ENCODE data around the gene MX1. TPM values are rescaled to one million over a fixed set of nuclear protein-coding genes. Genes with fewer than 3 reads are reported as not detected.

The MX1 gene
- total RNA-seq, 4 donors from 2014 or later: 35.4 to 62.6 (median 51.5) TPM

DNA sequence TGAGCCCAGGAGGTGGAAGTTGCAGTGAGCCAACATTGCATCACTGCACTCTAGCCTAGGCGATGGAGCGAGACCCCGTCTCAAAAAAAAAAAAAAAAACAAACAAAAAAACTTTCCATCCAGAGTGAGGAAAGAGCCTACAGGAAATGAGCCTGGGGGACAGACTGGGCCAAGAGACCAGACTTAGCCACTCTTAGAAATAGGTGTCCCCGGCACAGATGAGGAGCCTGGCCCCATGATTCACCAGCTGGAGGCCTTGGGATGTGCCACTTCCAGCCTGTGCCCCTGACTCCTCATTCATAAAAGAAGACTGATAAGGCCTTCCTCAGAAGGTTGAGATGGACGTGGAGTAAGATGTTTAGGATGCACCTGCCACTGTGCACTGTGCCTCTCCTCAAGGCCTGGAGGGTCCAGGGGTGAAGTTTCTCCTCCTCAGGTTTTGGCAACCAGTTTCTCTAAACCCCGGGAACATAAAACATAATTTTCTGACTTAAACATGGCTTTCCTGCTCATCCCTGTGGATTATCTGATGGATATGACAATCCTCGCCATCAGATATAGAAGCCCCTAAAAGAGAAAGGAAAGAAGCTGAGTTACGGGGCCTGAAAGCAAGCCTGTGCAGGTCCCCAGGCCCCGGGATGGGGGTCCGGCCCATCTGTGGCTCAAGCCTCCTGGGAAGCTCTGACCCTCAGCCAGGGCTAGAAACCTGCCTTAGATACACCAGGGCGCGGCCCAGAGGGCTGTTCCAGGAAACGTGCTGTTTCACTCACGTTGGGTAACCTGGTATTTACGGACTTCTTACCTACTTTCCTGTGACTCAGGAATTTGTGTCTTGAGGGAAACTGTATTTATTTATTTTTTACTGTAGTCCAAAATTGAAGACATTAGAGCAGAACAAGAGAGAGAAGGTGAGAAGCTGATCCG is 26.0 kb downstream of the MX1 start:
- intact Hi-C loops (cut with DNase I): loop anchor here (10.0 kb wide), 1 partner anchor 77 kb away; no protein-coding TSS in a partner anchor
- Histone ChIP-seq H3K4me3 (replicated peaks in 1 of 3) (no peak overlapping the region), H3K27ac (no peak overlapping the region), H3K9me3 (no peaks in the 10 kb centered on the region), H3K27me3 (no peaks in the 10 kb centered on the region), H3K36me3 (peaks cover 7 to 14% of the 10 kb centered on the region in 2 donors), H3K4me1 (no peaks in the 10 kb centered on the region)
- no peak for TF ChIP-seq POLR2A (IDR thresholded peaks at IDR 0.05)
- TF ChIP-seq, protein P1, sequence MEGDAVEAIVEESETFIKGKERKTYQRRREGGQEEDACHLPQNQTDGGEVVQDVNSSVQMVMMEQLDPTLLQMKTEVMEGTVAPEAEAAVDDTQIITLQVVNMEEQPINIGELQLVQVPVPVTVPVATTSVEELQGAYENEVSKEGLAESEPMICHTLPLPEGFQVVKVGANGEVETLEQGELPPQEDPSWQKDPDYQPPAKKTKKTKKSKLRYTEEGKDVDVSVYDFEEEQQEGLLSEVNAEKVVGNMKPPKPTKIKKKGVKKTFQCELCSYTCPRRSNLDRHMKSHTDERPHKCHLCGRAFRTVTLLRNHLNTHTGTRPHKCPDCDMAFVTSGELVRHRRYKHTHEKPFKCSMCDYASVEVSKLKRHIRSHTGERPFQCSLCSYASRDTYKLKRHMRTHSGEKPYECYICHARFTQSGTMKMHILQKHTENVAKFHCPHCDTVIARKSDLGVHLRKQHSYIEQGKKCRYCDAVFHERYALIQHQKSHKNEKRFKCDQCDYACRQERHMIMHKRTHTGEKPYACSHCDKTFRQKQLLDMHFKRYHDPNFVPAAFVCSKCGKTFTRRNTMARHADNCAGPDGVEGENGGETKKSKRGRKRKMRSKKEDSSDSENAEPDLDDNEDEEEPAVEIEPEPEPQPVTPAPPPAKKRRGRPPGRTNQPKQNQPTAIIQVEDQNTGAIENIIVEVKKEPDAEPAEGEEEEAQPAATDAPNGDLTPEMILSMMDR (IDR thresholded peaks at IDR 0.05): no peak
- DNase-seq: no peak
- 81 to 90% methylated on average over 16 of the region's 16 CpGs for WGBS, 2 donors

DNA sequence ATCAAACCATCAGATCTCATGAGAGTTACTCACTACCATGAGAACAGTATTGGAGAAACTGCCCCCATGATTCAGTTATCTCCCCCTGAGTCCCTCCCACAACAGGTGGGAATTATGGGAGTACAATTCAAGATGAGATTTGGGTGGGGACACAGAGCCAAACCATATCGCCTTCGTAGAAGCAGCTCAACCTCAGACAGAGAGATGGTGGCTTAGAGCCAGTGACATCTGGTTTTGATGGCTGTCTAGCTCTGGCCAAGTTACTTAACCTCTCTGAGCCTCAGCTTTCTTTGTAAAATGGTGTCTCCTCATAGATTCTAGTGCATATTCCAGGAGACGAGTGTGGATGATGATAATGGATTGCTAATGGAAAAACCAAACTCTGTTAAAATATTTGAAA is 27.2 kb downstream of the MX1 start:
- no peak overlapping the region for H3K27ac ChIP-seq
- intact Hi-C loops (cut with DNase I): loop anchor here (10.0 kb wide), 1 partner anchor 78 kb away; no protein-coding TSS in a partner anchor
- H3K9me3 ChIP-seq: no peaks in the 10 kb centered on the region
- peaks cover 0 to 4% of the 10 kb centered on the region in 2 donors for H3K36me3 ChIP-seq
- no peaks in the 10 kb centered on the region for H3K27me3 ChIP-seq
- no peak for DNase-seq
- no peak overlapping the region for H3K4me3 ChIP-seq (replicated peaks in 1 of 3)
- WGBS, 2 donors: 91 to 92% methylated on average over 3 of the region's 3 CpGs
- TF ChIP-seq, protein P1 (IDR thresholded peaks at IDR 0.05): no peak
- TF ChIP-seq POLR2A (IDR thresholded peaks at IDR 0.05): no peak
- no peaks in the 10 kb centered on the region for H3K4me1 ChIP-seq

DNA sequence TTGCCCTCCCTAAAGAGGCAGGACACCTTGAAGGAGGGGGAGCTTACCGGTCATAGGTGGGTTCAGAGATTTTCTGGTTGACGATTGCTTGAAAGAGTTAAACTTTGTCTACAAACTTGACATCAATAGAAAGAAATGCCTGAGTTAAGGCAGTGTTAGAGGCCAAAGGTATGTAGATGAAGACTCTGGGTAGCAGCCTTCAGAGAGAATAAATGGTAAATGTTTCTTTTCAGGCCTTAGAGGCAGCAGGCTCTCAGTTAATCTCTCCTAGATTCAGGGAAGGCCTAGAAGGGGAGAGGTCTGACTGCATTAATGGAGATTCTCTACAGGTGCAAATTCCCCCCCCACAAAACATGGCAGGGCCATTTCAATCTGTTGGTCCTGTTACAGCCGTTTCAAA is 27.7 kb downstream of the MX1 start:
- intact Hi-C loops (cut with DNase I): loop anchor here (10.0 kb wide), 1 partner anchor 79 kb away; no protein-coding TSS in a partner anchor
- 63 to 73% methylated on average over 3 of the region's 3 CpGs for WGBS, 2 donors

DNA sequence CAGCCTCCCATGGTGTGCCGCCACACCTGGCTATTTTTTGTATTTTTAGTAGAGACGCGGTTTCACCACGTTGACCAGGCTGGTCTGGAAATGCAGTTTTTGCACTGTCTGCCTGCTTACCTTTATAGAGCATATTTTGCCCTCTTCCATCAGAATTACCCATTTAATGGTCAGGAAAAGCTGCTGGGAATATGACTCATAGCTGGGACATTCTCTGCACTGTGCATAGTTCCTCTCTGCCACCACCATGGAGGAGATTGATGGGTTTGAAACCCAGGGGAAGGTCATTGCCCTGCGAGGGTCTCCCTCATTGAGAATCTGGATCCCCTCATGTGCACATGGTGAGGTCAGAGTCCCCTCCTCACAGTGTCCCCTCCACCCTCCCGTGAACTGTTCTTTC is 32.1 kb downstream of the MX1 start:
- WGBS, 2 donors: 93 to 94% methylated on average over 6 of the region's 6 CpGs
- H3K27me3 ChIP-seq: no peaks in the 10 kb centered on the region
- H3K4me1 ChIP-seq: peaks cover 12 to 20% of the 10 kb centered on the region in 2 donors
- no peak for TF ChIP-seq POLR2A (IDR thresholded peaks at IDR 0.05)
- TF ChIP-seq, protein P1 (IDR thresholded peaks at IDR 0.05): no peak
- H3K9me3 ChIP-seq: no peaks in the 10 kb centered on the region
- H3K4me3 ChIP-seq (replicated peaks in 1 of 3): no peak overlapping the region
- H3K36me3 ChIP-seq: peaks cover 4 to 7% of the 10 kb centered on the region in 2 donors
- intact Hi-C loops (cut with DNase I): loop anchor here (10.0 kb wide), 1 partner anchor 83 kb away; no protein-coding TSS in a partner anchor
- no peak overlapping the region for H3K27ac ChIP-seq
- DNase-seq: no peak

More for the DNA sequence above, 27.7 kb downstream of the MX1 start:
- Histone ChIP-seq H3K9me3 (no peaks in the 10 kb centered on the region), H3K4me3 (replicated peaks in 1 of 3) (no peak overlapping the region), H3K4me1 (no peaks in the 10 kb centered on the region), H3K36me3 (peaks cover 4 to 7% of the 10 kb centered on the region in 2 donors), H3K27ac (no peak overlapping the region), H3K27me3 (no peaks in the 10 kb centered on the region)
- TF ChIP-seq, protein P1 (IDR thresholded peaks at IDR 0.05): no peak
- no peak for DNase-seq

DNA sequence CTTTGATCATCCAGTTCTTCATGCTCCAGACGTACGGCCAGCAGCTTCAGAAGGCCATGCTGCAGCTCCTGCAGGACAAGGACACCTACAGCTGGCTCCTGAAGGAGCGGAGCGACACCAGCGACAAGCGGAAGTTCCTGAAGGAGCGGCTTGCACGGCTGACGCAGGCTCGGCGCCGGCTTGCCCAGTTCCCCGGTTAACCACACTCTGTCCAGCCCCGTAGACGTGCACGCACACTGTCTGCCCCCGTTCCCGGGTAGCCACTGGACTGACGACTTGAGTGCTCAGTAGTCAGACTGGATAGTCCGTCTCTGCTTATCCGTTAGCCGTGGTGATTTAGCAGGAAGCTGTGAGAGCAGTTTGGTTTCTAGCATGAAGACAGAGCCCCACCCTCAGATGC is 32.5 kb downstream of the MX1 start:
- Histone ChIP-seq H3K4me3 (replicated peaks in 1 of 3) (no peak overlapping the region), H3K27me3 (no peaks in the 10 kb centered on the region), H3K27ac (no peak overlapping the region), H3K36me3 (peaks cover 4 to 7% of the 10 kb centered on the region in 2 donors), H3K9me3 (no peaks in the 10 kb centered on the region), H3K4me1 (peaks cover 12 to 20% of the 10 kb centered on the region in 2 donors)
- TF ChIP-seq, protein P1 (IDR thresholded peaks at IDR 0.05): no peak
- no peak for TF ChIP-seq POLR2A (IDR thresholded peaks at IDR 0.05)
- no peak for DNase-seq
- intact Hi-C loops (cut with DNase I): loop anchor here (10.0 kb wide), 1 partner anchor 84 kb away; no protein-coding TSS in a partner anchor
- WGBS, 2 donors: 92 to 95% methylated on average over 22 of the region's 22 CpGs

All from thyroid gland (tissue), 4 donors.